ENCODE data around the gene FUOM.
A peak's percentile ranks its signal among the peaks of the same experiment; 100 is the strongest.

Gene FUOM

GRCh38 chr10:133364645-133365431 lies 7.0 kb upstream of the FUOM start:
- H3K27ac Mint-ChIP-seq: no peak overlapping the region
- H3K9me3 Mint-ChIP-seq: no peaks in the 10 kb centered on the region
- H3K4me3 Mint-ChIP-seq: no peak overlapping the region
- H3K27me3 Mint-ChIP-seq: no peaks in the 10 kb centered on the region
- no peak for DNase-seq
- no peak for ATAC-seq
- peaks cover 12% of the 10 kb centered on the region for H3K4me1 Mint-ChIP-seq

- H3K4me1 Mint-ChIP-seq: peaks cover 12% of the 10 kb centered on the region
- H3K9me3 Mint-ChIP-seq: no peaks in the 10 kb centered on the region
- no peak overlapping the region for H3K27ac Mint-ChIP-seq
- no peaks in the 10 kb centered on the region for H3K27me3 Mint-ChIP-seq
- DNase-seq: no peak
- no peak overlapping the region for H3K4me3 Mint-ChIP-seq
- ATAC-seq: no peak
Observed at GRCh38 chr10:133362846-133363245, 5.0 kb upstream of the FUOM start.

DNA sequence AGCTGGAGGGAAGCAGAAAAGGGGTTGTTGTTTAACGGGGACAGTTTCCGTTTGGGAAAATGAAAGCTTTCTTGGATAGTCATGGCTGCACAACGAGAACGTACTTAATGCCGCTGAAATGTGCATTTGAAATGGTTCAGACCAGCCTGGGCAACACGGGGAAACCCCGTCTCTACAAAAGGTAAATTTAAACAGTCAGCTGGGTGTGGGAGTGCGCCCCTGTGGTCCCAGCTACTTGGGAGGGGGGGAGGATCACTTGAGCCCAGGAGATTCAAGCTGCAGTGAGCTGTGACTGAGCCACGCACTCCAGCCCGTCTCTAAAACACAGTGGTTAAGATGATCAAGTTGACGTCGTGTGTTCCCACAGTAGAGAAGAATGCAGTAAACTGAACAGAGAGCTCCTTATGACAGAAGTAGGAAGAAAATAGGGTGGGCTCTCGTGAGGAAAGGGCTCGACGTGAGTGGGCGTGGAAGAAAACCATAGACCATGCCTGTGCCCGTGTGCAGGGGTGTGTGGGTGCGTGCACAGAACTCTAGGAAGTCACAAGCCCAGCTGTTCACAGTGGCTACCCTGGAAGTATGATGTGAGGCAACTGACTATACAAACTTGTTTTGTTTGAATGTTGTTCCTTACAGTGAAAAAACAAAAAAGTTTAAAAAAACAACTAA lies 4.1 kb upstream of the FUOM start:
- no peaks in the 10 kb centered on the region for H3K27me3 Mint-ChIP-seq
- no peak for ATAC-seq
- no peaks in the 10 kb centered on the region for H3K9me3 Mint-ChIP-seq
- peaks cover 12% of the 10 kb centered on the region for H3K4me1 Mint-ChIP-seq
- no peak for DNase-seq
- H3K27ac Mint-ChIP-seq: peak overlapping the region; percentile 8 to 21
- no peak overlapping the region for H3K4me3 Mint-ChIP-seq

GRCh38 chr10:133361227-133361626 lies 3.4 kb upstream of the FUOM start:
- no peaks in the 10 kb centered on the region for H3K9me3 Mint-ChIP-seq
- peaks cover 15% of the 10 kb centered on the region for H3K4me1 Mint-ChIP-seq
- DNase-seq (no peak), ATAC-seq (no peak)
- H3K27me3 Mint-ChIP-seq: no peaks in the 10 kb centered on the region
- no peak overlapping the region for H3K27ac Mint-ChIP-seq
- H3K4me3 Mint-ChIP-seq: no peak overlapping the region

DNA sequence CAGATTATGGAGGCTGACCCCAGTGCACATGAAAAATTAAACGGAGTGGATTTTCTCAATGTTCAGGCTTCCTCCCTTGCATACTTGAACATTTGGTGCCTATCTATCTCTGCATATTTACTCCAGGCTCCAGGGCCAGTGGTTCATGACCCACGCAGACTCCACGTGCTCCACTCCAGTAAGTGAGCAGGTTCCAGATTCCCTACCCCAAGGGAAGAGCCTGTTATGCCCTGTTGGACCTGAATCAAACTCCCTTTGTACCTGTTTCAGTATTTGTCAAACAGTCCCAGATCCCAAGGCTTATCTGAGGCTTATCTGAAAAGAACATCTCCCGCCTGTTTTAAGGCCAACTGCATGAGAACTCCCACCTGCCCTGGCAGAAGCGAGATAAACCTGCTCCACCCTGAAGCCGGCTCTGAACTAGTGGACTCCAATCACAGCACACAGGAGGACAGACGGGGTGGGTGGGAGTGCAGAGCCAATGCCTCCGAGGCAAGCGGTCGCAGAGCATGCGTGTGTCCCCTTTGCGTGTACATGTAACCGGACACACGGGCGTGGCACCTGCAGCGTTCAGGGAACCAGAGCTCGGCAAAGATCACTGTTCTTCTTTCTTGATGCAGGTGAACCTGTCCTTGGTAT lies 2.3 kb upstream of the FUOM start:
- Mint-ChIP-seq H3K27ac (no peak overlapping the region), H3K4me1 (peaks cover 22% of the 10 kb centered on the region), H3K27me3 (no peaks in the 10 kb centered on the region), H3K9me3 (no peaks in the 10 kb centered on the region), H3K4me3 (no peak overlapping the region)
- DNase-seq (no peak), ATAC-seq (no peak)

GRCh38 chr10:133359554-133359971 lies 1.7 kb upstream of the FUOM start:
- no peaks in the 10 kb centered on the region for H3K27me3 Mint-ChIP-seq
- H3K4me3 Mint-ChIP-seq: no peak overlapping the region
- no peaks in the 10 kb centered on the region for H3K9me3 Mint-ChIP-seq
- no peak for DNase-seq
- H3K4me1 Mint-ChIP-seq: peaks cover 22% of the 10 kb centered on the region
- ATAC-seq: no peak
- H3K27ac Mint-ChIP-seq: no peak overlapping the region

DNA sequence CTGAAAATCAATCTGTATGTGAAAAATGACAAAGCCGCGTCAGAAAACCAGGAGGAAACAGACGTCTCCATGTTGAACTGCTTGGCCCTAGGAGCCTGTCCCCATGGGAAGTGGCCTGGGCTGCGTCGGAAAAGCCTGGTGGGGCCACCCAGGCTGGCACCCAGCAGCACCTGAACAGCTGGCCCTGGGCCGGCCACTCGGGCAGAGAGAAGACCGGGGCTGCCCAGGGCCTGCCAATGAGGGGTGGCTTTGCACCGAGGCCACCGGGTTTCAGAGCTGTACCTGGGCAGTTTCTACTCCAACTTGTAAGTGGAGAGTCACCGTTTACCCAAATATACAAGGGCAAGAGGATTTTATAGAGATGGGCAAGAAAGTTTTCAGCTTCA lies 1.1 kb upstream of the FUOM start:
- DNase-seq (no peak), ATAC-seq (no peak)
- Mint-ChIP-seq H3K9me3 (no peaks in the 10 kb centered on the region), H3K4me3 (no peak overlapping the region), H3K4me1 (peaks cover 22% of the 10 kb centered on the region), H3K27ac (no peak overlapping the region), H3K27me3 (no peaks in the 10 kb centered on the region)

DNA sequence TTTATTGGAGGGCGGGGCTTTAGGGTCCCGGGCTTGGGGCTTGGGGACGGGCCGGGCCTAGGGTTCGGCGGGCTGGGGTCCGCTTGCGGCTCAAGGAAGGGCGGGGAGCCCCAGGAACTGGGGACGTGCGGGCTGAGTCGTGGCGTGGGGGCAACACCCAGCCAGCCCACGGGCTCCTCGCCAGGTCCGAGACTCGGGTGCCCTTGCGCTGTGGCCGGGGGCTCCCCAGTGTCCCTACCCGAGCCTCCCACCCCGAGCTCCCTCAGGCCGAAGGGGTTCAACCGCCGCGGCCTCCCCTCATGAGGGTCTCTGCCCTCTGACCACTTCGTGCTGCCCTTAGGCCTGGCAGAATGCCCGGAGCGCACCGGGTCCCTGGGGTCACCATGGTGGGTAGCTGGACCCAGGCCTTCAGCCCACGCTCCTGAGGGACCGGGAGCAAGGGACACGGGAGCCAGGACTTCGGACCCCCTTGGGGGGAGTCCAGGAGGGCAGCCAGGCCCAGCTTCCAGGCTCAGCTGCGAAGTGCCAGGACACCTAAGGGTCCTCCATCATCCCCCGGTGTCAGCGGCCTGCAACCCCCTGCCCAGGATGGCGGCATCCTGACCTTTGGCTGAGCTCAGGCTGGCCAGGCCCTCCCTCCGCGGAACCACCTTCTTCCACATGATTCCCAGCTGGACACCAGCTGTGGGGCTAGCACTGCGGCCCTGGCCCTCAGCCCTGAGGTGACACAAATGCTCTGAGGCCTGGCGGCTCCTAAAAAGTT lies 524 bp upstream of the FUOM start:
- DNase-seq (no peak), ATAC-seq (peak; percentile 8)
- Mint-ChIP-seq H3K4me1 (peaks cover 22% of the 10 kb centered on the region), H3K9me3 (no peaks in the 10 kb centered on the region), H3K27ac (no peak overlapping the region), H3K4me3 (no peak overlapping the region), H3K27me3 (no peaks in the 10 kb centered on the region)

DNA sequence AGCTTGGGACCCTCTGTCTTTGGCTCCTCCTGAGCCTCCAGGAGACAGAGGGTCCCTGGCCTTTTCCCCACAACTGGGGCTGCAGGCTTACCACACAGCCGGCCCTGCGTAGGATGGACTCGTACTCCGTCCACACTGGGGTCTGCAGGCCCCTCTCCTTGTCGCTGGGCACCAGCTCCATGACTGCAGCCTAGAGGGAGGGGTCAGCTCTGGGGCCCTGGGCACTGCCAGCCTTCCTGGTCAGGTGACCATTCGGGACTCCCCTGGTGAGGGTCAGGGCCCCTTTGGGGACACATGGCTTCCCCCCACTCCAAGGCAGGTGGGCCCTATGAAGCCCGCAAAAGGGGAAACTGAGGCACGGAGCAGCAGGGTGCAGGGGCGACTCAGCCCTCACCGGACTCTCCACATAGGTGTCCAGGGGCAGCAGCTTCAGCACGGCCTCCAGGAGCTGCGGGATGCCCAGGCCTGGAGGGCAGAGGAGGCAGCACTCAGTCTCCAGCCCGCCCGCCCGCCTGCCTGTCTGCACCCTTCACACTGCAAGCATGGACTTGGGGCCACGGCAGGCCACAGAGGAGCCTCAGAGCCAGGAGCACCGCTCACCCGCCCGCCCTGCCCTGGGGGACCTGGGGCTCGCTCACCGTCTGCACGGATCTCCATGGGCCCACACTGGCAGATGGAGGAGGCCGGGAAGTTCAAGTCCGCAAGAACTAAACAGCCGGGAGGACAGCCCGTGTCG lies 1.1 kb downstream of the FUOM start:
- Mint-ChIP-seq H3K27ac (no peak overlapping the region), H3K27me3 (no peaks in the 10 kb centered on the region), H3K9me3 (no peaks in the 10 kb centered on the region), H3K4me1 (peaks cover 17% of the 10 kb centered on the region), H3K4me3 (peak overlapping the region; percentile 77 to 84)
- DNase-seq (no peak), ATAC-seq (peak; percentile 3)

DNA sequence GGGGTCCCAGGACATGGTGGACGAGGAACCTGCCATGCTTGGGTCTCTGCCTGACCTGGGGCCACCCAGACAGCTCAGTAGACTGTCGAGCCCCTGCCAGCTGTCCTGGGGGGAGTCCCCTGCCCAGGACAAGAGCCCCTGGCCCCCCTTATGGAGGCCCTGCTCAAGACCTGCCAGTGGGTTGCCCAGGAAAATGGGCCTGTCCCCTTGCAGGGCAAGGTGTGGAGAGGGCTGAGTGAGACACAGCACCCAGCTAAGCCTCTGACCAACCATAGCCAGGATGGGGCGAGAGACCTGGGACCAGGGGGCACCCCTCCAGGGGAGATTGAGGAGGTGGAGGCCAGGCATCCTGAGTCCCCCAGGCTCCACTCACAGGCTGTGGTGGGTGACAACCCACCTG lies 1.8 kb downstream of the FUOM start:
- Mint-ChIP-seq H3K27me3 (no peaks in the 10 kb centered on the region), H3K4me1 (peaks cover 10% of the 10 kb centered on the region), H3K9me3 (no peaks in the 10 kb centered on the region)

GRCh38 chr10:133355266-133355665 lies 2.6 kb downstream of the FUOM start:
- DNase-seq (no peak), ATAC-seq (no peak)
- no peak overlapping the region for H3K4me3 Mint-ChIP-seq

More for the DNA sequence above, 1.8 kb downstream of the FUOM start:
- H3K4me3 Mint-ChIP-seq: peak overlapping the region; percentile 72 to 80
- no peak for ATAC-seq
- DNase-seq: no peak
- H3K27ac Mint-ChIP-seq: no peak overlapping the region

DNA sequence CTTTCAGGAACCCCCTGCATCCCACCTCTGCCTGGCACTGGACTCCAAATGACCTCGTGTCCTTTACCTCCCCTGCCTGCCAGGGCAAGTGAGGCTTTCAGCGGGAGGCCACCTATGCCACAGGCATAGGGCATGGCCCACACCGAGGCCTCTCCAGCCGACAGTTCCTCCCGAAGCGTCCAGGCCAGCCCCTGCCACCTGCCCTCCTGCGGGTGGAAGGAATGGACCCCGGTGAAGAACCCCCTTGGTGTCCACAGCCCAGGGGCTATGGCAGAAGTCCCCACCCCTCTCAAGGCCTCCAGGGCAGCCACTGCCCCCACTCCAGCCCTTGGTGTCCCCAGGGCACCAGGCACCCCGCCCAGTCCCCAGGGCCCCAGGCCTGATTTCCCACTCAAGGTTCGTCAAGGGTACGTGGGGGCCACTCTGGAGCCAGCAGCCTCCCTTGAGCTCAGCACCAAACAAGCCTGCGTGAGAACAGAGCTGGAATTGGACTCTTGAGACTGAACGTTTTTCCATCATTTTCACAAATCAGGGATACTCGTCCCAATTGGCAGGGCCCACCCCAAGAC lies 3.1 kb downstream of the FUOM start:
- Mint-ChIP-seq H3K27ac (no peak overlapping the region), H3K4me3 (no peak overlapping the region), H3K4me1 (peaks cover 10% of the 10 kb centered on the region), H3K27me3 (no peaks in the 10 kb centered on the region), H3K9me3 (no peaks in the 10 kb centered on the region)
- no peak for ATAC-seq
- DNase-seq: no peak

More at GRCh38 chr10:133355266-133355665, 2.6 kb downstream of the FUOM start:
- no peaks in the 10 kb centered on the region for H3K9me3 Mint-ChIP-seq
- no peaks in the 10 kb centered on the region for H3K27me3 Mint-ChIP-seq
- H3K4me1 Mint-ChIP-seq: peaks cover 10% of the 10 kb centered on the region
- H3K27ac Mint-ChIP-seq: no peak overlapping the region

- Mint-ChIP-seq H3K4me1 (peaks cover 10% of the 10 kb centered on the region), H3K27ac (no peak overlapping the region), H3K9me3 (no peaks in the 10 kb centered on the region), H3K27me3 (peaks cover 5% of the 10 kb centered on the region), H3K4me3 (no peak overlapping the region)
- no peak for DNase-seq
- ATAC-seq: no peak
Observed at GRCh38 chr10:133353988-133354605, 3.7 kb downstream of the FUOM start.

GRCh38 chr10:133353202-133353959 lies 4.4 kb downstream of the FUOM start:
- Mint-ChIP-seq H3K27me3 (peaks cover 9% of the 10 kb centered on the region), H3K4me3 (no peak overlapping the region), H3K27ac (no peak overlapping the region), H3K9me3 (no peaks in the 10 kb centered on the region), H3K4me1 (peaks cover 10% of the 10 kb centered on the region)
- no peak for ATAC-seq
- no peak for DNase-seq

Measured in stimulated activated naive CD8-positive, alpha-beta T cell treated with anti-CD3 and anti-CD28 coated beads, Interleukin-15, amount 100 ng/mL, for 72 hours (primary cell).